Measurements from ENCODE around the gene GPRIN2. TPM values are rescaled to one million over a fixed set of nuclear protein-coding genes. Genes with fewer than 3 reads are reported as not detected.

Gene GPRIN2
- total RNA-seq, 2 donors from 2014 or later, result not detected

Other genes starting within 250 kb of the GPRIN2 start
- gene ANXA8L1, start 180.9 kb downstream of the GPRIN2 start, total RNA-seq, result not detected
- gene NPY4R, start 90.7 kb downstream of the GPRIN2 start, total RNA-seq, result not detected
- 1 to 10 TPM; 5.9 to 6.8 TPM for gene SYT15, start 22.5 kb upstream of the GPRIN2 start, total RNA-seq